Measurements from ENCODE around the gene SORL1-AS1.
"Not testable (repeated sequence)": the region's sequence is repeated elsewhere in the genome, so short reads cannot be mapped to it uniquely, and the experiment has no call there.

SORL1-AS1 gene

DNA sequence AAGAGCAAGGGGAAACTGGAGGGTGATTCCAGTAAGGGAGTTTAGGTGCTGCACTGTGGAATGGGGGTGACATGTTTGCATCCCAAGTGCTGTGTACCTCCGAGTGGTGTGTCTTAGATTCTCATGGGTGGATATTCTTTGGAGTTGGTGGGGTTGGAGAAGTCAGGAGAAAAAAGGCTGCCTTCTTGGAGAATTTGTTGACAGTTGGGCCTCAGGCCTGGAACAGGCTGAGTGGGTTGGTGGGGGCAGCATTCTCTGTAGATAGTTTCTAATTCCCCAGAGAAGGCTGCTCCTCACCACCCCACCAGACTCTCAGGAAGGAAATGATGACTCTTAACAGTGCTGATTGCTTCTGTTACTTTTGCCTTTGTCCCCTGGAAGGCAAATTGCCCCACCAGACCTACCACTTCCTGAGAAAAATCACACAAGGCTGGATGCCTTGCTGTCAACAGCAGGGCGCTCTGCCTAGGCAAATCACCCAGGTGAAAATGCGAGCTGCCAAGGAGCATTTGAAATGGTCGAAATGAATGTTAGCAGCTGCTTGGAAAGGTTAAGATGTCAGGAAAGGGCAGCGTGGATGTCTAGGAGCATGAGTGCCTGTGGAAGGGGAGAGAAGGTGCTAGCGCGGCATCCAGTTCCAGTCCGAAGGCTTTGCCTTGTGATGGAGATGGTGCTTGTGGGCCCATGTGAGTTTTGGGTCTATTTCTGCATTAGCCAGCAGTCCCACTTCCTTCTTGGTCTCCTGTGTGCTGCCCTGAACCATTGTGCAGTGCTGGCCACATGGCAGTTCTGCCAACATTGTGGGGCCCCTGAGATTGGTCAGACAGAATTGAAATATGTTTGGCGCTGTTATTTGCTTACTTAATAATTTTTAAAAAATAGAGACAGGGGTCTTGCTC lies 29.7 kb upstream of the SORL1-AS1 start:
- no peak overlapping the region for H3K4me3 ChIP-seq (ENCODE audit: low read depth, low read length)
- DNase-seq (ENCODE audit: low read depth): no peak
- TF ChIP-seq, protein P1, sequence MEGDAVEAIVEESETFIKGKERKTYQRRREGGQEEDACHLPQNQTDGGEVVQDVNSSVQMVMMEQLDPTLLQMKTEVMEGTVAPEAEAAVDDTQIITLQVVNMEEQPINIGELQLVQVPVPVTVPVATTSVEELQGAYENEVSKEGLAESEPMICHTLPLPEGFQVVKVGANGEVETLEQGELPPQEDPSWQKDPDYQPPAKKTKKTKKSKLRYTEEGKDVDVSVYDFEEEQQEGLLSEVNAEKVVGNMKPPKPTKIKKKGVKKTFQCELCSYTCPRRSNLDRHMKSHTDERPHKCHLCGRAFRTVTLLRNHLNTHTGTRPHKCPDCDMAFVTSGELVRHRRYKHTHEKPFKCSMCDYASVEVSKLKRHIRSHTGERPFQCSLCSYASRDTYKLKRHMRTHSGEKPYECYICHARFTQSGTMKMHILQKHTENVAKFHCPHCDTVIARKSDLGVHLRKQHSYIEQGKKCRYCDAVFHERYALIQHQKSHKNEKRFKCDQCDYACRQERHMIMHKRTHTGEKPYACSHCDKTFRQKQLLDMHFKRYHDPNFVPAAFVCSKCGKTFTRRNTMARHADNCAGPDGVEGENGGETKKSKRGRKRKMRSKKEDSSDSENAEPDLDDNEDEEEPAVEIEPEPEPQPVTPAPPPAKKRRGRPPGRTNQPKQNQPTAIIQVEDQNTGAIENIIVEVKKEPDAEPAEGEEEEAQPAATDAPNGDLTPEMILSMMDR (IDR thresholded peaks at IDR 0.05; ENCODE audit: control insufficient read depth, extremely low read depth, insufficient read depth): no peak

DNA sequence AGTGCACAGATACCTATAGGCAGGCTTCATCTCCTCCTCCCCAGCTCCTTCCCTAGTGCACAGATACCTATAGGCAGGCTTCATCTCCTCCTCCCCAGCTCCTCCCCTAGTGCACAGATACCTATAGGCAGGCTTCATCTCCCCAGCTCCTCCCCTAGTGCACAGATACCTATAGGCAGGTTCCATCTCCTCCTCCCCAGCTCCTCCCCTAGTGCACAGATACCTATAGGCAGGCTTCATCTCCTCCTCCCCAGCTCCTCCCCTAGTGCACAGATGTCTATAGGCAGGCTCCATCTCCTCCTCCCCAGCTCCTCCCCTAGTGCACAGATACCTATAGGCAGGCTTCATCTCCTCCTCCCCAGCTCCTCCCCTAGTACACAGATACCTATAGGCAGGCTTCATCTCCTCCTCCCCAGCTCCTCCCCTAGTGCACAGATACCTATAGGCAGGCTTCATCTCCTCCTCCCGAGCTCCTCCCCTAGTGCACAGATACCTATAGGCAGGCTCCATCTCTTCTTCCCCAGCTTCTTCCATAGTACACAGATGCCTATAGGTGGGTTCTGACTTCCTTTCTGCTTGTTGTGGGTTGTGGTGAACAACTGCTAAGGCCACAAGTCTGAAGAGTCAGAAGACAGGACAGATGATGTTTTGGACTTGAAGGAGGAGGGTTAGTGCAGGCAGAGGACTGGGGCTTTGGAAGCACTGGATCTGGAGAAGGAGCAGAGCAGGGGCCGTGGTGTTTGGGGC lies 28.9 kb upstream of the SORL1-AS1 start:
- H3K4me3 ChIP-seq (ENCODE audit: low read depth, low read length); DNase-seq (ENCODE audit: low read depth): not testable (repeated sequence)

DNA sequence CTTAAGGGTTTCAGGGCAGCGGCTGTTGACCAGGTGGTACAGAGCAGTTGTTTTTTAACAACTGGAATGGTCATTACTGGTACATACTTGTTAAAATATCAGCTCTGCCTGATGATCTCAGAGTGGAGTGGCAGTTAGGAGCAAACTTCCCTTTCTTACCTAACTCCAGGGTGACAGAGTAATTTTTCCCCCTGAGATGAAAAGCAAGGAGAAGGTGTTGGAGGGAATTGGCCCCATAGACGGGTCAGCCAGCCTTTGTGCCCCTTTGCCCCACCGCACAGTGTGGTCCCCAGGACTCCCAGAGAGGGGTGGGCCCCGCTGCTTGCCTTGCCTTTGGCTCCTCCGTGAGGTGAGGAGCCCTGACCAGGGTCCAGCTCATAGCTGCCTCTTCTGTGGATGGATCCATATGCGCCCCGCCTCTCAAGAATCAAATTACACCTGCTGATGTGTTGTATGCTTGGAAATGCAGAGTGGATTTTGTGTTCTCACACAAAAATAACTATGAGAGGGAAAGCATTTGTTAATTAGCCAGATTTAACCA lies 27.0 kb upstream of the SORL1-AS1 start:
- H3K4me3 ChIP-seq (ENCODE audit: low read depth, low read length): no peak overlapping the region
- DNase-seq (ENCODE audit: low read depth): no peak
- TF ChIP-seq, protein P1 (IDR thresholded peaks at IDR 0.05; ENCODE audit: control insufficient read depth, extremely low read depth, insufficient read depth): no peak

DNA sequence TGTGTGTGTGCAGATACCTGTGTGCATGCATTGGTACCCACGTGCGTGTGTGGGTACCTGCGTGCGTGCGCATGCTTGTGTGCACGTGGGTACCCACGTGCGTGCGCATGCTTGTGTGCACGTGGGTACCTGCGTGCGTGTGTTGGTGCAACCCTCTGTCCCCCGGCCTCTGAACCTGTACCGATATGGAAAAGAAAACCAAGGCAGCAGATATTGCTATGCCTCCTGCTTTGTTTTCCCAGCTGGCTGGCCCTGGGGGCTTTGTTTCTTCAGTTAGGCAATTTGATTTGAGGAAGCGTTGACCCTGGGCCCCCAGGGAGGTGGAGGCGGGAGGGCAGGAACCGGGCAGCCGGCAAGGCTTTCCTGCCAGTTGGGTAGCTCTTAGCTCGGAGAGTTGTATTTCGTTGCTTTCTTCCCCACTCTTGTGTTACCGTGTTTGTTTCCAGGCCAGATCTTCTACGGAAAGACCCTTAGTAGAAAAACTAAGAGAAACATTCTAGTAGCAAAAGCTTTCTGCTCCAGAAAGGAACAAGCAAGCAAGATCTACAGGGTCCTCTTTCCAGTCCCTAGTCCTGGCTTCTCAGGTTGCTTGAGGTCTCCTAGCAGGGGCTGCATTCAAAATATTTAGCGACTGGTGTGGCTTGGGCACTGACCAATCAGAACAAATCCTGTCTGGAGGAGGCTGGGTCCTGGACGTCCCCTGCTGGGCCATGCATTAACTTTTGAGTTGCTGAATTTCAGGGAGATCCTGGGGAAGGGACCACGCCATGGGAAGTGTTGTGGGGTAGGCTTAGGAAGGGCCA lies 26.3 kb upstream of the SORL1-AS1 start:
- H3K4me3 ChIP-seq (ENCODE audit: low read depth, low read length): peak overlapping the region; percentile 9; the same call in 1 of the 2 replicates
- DNase-seq (ENCODE audit: low read depth): no peak
- TF ChIP-seq, protein P1 (IDR thresholded peaks at IDR 0.05; ENCODE audit: control insufficient read depth, extremely low read depth, insufficient read depth): no peak

DNA sequence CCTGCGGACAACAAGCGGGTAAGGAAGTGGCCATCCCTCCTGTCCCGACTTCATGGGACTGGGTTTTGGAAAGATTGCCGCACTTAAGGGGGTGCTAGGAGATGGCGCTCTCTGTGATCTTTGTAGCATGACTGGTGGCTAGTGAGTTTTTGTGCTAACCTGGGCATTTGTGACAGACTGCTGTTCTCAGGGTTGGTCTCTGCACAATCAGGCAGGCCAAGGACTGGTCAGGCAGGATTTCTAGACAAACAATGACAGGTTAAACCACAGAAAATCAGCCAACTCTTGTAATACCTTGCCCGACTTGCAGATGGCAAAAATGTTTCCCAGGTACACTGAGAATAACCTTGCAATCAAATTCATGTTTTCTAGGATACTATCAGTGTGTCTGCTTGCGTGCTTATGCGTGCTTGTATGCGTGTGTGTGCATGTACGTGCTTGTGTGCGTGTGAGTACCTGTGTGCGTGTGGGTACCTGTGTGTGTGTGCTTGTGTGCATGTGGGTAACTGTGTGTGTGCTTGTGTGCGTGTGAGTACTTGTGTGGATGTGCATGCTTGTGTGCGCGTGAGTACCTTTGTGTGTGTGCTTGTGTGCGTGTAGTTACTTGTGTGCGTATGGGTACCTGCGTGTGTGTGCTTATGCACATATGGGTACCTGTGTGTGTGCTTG lies 25.6 kb upstream of the SORL1-AS1 start:
- TF ChIP-seq, protein P1 (IDR thresholded peaks at IDR 0.05; ENCODE audit: control insufficient read depth, extremely low read depth, insufficient read depth): no peak
- peak; percentile 93 for DNase-seq (ENCODE audit: low read depth)
- peak overlapping the region; percentile 9; the same call in 1 of the 2 replicates for H3K4me3 ChIP-seq (ENCODE audit: low read depth, low read length)

DNA sequence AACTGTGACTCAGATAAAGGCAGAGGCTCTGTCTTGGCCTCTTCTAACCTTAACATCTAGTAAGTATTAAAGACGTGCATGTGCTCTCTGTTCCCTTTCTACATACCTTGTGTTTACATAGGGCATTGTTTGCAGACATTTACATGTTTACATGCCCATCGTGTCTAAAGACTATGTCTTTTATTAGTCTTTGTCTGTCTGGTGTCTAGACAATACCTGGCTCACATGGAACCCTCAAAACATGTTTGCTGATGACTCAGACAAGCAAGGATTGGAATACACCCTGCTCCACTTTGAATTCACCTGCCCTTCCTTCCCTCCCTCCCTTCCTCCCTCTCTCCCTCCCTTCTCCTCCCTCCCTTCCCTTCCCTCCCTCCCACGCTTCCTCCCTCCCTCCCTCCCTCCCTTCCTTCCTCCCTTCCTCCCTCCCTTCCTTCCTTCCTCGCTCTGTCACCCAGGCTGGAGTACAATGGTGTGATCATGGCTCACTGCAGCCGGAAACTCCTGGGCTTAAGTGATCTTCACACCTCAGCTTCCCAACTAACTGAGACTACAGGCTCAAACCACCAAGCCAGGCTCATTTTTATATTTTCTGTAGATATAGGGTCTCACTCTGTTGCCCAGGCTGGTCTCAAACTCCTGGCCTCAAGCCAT lies 23.7 kb upstream of the SORL1-AS1 start:
- peak; percentile 97 for DNase-seq (ENCODE audit: low read depth)
- no peak overlapping the region for H3K4me3 ChIP-seq (ENCODE audit: low read depth, low read length)
- TF ChIP-seq, protein P1 (IDR thresholded peaks at IDR 0.05; ENCODE audit: control insufficient read depth, extremely low read depth, insufficient read depth): no peak
